Suppressor macrophage (primary cell): Measurements from ENCODE around the gene WDR93.

Source experiments
- DNase-seq, 4 experiments: peaks; one replicate each; pipeline ENCODE4 v3.0.0-alpha.2; 2020 to 2022
- total RNA-seq, 17 experiments: gene quantifications; one replicate each; lab custom pipeline; 2026; ENCODE audit warnings: mixed read lengths in 6 of 17, inconsistent platforms in 3 of 17; lab: John Stamatoyannopoulos, UW

Gene WDR93
- total RNA-seq: 0 to 3.6 (median 0.07) reads per million in 17 experiments

DNA sequence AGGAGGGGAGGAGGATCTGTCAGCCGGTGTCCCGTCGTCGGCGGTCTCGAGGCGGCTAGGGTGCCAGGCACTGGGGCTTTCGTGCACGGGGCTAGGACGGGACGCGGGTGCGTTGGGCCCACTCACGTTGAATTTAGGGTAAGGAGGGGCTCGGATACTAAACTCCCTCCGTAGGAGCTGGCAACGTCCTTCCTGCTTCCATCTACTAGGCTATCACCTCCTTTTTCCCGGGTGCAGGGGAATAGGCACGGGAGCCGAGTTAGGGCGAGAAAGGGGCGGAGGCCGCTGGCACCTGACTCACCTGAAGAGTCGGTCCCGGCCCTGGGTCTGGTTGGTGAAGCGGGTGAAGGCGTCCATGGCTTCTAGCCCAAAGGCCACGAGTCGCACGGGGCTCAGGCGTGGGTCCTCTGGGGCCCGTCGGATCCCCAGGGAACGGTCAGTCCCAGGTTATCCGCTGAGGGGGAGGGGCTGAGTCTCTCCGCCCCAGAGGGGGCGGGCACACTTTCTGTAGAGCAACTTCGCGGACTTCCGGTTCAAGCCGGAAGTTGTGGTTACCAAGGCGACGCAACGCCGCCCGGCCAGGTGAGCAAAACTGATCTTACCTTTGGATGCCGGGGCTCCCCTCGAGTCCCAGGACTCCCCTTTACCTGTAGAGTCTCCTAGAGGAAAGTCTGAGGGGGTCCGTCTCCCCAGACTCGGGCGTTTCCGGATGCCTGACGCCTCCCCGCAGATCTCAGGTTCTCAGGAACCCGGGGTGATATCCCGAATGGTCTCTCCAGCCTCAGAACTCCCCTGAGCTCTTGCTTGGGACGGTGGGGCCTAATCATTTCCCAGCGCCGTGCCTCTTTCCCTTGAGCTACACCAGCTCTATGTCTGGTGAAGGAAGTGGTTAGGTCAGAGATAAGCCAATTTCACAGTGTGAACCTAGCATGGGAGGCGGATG lies at the start of gene WDR93, which contains the start of gene PEX11A:
Gene WDR93 (plus strand): TSS at position 536 of the 943 bp plus-strand sequence. CDS start 10,936 bp downstream, outside the sequence.
Gene PEX11A (minus strand): TSS at position 479 of the 943 bp plus-strand sequence. CDS start 122 bp downstream, at position 357.
- DNase-seq: peak; percentile 79 to 89 (median 85)

- no peak for DNase-seq
Observed at GRCh38 chr15:89641053-89641452, 49.6 kb upstream of the WDR93 start.

DNA sequence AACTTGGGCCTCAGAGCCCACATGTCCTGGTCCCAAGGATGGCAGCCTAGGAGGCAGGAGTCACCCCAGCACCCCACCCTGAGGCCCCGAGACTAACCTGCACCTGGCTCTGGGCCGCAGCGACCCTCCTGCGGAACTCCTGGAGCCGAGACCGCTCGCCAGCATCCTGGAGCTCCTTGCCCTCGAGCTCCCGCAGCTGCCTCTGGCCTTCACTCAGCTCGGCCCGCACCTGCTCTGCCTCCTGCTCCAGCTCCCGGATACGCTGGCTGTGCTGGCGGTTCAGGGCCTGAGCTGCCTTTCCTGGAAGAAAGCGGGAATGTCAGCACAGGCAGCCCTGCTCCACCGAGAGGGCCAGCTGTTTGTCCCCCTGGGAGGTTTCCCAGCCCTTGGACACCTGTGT lies 48.5 kb upstream of the WDR93 start:
- DNase-seq: no peak

- DNase-seq: no peak
Observed at GRCh38 chr15:89645680-89646079, 44.9 kb upstream of the WDR93 start.

DNA sequence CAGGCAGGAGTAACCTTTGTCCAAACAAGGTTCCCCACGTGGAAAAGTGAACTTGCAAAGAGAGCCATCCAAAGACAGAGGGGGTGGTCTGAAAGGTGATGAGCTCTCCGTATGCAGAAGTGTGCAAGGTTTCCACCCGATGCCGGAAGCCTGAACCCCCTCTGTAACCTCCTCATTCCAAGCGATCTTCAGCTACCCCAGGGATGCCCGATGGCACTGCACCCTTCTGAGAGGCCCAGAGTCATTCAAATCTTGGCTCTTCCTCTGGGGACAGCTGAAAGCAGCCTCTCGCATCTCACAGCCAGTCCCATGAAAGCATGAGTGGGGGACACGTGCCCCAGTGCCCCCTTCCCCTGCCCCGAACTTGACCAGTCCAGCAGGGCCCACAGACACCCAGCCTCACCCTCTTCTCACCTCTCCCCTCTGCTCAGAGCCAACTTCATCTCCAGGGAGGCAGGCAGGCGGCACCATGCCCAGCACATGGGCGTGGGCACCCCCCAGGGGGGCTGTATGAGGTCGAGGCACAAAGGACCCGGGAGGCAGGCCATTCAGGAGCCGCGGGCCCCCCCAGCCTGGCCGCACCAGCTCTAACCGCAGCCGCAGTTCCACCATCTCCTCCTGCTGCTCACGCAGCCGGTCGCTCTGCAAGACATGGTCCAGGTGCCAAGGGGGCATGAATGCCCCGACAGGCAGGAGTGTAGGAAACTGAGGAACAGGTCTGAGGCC lies 44.0 kb upstream of the WDR93 start:
- DNase-seq: no peak

DNA sequence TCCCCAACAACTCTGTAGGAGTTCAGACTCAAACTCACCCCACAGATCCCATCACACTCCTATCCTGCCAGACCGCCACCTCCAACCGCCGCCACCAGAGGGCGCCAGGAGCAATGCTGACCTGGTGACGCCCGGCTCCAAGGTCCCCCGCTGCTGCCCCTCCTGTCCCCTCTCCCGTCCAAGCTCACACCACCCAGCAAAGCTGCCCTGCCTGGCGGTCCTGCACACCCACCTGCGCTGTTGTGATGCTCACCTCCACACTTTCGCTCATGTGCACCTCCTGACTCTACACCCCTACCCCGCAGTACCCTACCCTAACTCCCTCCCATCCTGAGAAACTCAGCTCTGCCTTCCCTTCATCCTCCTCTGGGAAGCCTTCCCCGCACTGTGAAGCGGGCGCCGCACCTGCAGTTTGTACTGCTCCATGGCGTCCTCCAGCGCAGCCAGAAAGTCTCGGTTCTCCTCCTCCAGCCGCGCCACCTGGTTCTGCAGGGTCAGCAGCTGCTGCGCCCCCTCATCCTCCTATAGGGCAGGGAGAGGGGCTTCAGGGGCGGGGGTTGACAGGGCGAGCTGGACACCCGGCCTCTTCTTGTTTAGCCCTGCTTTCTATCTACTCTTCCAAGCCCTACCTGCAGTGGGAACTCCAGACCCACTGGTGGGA lies 43.3 kb upstream of the WDR93 start:
- DNase-seq: peak; percentile 62 to 86 (median 78)

DNA sequence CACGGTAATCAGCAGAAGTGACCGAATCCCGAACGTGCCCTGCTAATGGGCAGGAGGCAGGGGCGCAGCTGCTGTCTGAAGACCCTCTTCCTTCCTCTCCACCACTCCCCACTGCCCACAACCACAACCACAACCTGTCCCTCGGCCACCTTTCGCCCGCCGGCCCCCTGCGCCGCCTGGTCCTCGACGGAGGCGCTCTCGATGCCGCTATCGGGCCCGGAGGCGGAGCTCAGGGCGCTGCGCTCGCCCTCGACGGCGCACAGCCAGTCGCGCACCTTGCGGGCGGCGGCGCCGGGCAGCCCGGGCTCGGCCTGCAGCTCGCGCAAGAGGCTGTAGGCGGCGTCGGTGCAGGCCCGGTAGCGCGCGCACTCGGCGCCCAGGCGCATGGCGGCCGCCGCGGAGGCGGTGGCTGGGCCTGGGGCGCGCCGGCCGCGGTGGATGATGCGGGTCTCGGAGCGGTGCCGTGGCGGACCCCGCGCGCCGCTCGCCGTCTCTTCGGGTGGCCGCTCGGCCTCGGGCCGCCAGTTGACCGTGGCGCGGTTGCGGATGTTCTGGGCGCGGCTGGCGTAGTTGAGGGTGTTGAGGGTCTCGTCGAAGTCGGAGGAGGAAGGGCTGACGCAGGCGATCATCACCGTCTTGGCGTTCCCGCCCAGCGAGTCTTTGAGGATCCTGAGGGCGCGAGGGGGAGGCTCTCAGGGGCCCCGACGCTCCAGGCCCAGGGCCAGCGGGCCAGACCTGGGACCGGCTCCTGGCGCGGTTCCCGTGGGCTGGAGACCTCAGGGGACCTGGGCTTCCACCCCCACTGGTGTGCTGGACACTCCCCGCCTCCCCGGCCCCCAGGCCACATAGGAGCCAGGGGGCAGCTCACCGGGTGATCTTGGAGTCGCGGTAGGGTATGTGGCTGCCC lies 42.3 kb upstream of the WDR93 start:
- DNase-seq: no peak

DNA sequence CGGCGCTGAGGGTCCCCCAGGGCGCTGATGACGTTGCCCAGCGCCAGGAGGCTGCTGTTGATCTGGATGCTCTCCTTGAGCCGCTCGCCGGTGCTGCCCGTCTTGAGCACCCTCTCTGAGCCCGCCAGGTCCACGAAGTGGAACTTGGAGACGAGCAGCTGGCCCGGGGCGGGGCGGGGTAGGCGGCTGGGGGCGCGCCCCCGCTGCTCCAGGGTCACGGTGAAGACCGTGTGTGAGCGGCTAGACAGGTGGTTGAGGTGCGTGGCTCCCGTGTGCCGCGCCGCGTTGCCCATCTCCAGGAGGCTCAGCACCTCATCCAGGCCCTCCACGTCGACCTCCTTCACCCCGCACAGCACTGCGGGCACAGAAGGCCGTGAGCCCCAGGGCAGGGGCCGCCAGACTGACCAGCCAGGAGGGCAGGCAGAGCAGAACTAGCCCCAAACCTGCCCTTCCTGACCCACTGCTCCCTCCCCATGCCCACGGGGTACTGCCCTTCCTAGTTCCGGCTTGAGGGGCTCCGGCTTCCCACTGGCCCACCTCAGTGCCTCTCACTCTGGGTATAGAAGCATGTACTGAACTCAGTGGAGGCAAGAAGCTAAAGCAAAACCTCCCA lies 41.5 kb upstream of the WDR93 start:
- DNase-seq: no peak

DNA sequence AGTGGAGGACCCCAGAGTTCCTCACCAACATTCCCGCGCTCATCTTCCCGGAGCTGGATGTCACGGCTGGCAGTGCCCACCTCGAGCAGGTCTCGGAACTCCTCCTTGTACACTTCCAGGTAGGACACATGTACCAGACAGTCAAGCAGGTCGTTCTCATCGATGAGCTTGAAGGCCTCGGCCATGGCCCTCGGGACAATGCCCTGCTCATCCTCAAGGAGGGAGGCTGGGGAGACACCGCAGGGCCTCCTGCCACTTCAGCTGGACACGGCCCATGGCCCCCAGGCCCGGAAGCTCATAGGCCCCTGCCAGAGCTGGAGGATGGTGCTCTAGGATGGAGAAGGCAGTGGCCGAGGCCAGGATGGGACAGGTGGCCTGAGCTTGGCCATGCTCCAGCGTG lies 40.9 kb upstream of the WDR93 start:
- DNase-seq: no peak

DNA sequence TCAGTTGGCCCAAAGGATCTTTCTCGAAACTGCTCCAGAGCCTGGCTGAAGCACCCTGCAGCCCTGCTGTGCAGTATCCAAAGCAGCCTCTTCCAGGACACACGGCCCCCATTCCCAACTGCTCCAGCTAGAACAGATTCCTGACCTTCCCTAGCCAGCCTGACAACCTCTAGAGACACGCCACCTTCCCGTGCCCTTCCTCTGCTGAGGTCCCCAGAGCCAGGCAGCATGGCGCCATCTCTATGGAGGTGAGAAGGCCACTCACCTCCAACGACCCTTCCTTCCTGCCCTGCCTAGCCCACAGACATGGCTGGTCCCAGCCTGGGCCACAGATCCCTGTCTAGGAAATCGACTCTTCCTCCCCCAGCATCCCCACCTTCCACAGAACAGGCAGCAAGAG lies 38.5 kb upstream of the WDR93 start:
- DNase-seq: no peak

- no peak for DNase-seq
Observed at GRCh38 chr15:89652666-89653065, 37.9 kb upstream of the WDR93 start.

- DNase-seq: no peak
Observed at GRCh38 chr15:89653578-89653977, 37.0 kb upstream of the WDR93 start.

GRCh38 chr15:89654301-89654761 lies 36.3 kb upstream of the WDR93 start:
- no peak for DNase-seq

DNA sequence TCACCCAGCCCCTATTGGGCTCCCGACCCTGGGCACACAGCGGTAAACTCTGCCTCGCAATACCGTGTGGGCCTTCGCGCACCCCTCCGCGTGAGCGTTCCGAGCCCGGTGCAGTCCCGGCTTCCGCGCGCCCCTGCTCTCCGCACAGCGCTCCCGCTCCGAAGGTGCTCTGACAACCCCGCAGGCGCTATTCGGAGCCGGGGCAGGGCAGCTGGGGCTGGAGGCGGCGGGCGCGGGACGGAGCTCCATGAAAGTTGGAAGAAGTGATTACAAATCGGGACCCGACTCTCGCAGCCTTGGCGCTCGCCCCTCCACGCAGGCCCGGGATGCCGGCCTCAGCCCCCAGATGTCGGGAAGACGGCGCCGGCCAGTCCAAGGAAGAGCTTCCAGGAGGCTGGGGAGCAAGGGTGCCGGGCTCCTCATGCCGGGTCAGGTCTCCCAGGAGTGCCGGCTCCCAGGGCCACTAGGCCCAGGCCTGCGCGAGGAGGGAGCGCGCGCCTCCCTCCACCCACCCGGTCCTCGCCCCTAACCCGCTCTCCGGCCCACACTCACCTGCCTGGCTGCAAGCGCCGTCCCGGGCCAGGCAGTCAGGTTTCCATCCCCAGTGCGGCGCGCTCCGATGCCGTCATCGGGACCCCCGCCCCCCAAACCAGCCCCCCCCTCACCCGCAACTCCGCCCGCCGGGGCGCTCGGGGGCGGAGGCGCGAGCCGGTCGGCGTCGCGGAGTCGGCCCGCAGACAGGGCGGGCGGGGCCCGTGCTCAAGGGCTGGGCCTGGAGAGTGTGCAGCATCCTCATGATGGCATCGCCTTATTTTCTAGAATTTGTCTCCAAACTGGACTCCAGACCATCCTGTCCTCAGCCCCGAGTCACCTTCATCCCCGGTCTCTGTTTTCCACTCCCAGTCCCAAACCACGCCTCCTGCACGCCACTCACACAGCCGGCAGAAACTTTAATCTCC lies 35.5 kb upstream of the WDR93 start, which contains the start of gene KIF7:
Gene KIF7 (minus strand): TSS at position 621 of the 959 bp plus-strand sequence. CDS start 2,537 bp downstream, outside the sequence.
- DNase-seq: peak in 3 of 4 experiments; percentile 9 to 38 (median 24)

GRCh38 chr15:89656116-89656815 lies 34.3 kb upstream of the WDR93 start:
- no peak for DNase-seq

GRCh38 chr15:89657686-89658200 lies 32.9 kb upstream of the WDR93 start:
- no peak for DNase-seq

GRCh38 chr15:89659295-89659694 lies 31.3 kb upstream of the WDR93 start:
- no peak for DNase-seq

GRCh38 chr15:89660556-89660955 lies 30.1 kb upstream of the WDR93 start:
- DNase-seq: no peak
